Dedifferentiated amniotic fluid mesenchymal stem cell (primary cell): ENCODE measurements around the gene LAMA1.

Source experiments
- DNase-seq: peaks from one replicate; pipeline ENCODE4 v3.0.0-alpha.2; 2016; ENCODE audit errors: extremely low spot score

Gene LAMA1

GRCh38 chr18:7056026-7056425 is 61.6 kb downstream of the LAMA1 start:
- no peak for DNase-seq

- DNase-seq, result no peak
Observed at GRCh38 chr18:7049951-7050350, 67.6 kb downstream of the LAMA1 start.

GRCh38 chr18:7048081-7048480 is 69.5 kb downstream of the LAMA1 start:
- no peak for DNase-seq

GRCh38 chr18:7047336-7047735 is 70.3 kb downstream of the LAMA1 start:
- DNase-seq, result no peak

- DNase-seq, result peak; percentile 98
Observed at GRCh38 chr18:7038330-7038851, 79.2 kb downstream of the LAMA1 start.

- no peak for DNase-seq
Observed at GRCh38 chr18:7037470-7037869, 80.1 kb downstream of the LAMA1 start.

GRCh38 chr18:7035807-7036206 is 81.8 kb downstream of the LAMA1 start:
- no peak for DNase-seq

- DNase-seq, result no peak
Observed at GRCh38 chr18:7034924-7035323, 82.7 kb downstream of the LAMA1 start.

- DNase-seq, result no peak
Observed at GRCh38 chr18:7032537-7032936, 85.1 kb downstream of the LAMA1 start.

- no peak for DNase-seq
Observed at GRCh38 chr18:7028625-7029024, 89.0 kb downstream of the LAMA1 start.

- no peak for DNase-seq
Observed at GRCh38 chr18:7025194-7025593, 92.4 kb downstream of the LAMA1 start.

GRCh38 chr18:7023581-7023980 is 94.0 kb downstream of the LAMA1 start:
- no peak for DNase-seq

- no peak for DNase-seq
Observed at GRCh38 chr18:7023063-7023580, 94.5 kb downstream of the LAMA1 start.

GRCh38 chr18:7021994-7022840 is 95.4 kb downstream of the LAMA1 start:
- DNase-seq, result peak; percentile 16

GRCh38 chr18:7020995-7021777 is 96.4 kb downstream of the LAMA1 start:
- no peak for DNase-seq

GRCh38 chr18:7017013-7017412 is 100.6 kb downstream of the LAMA1 start:
- no peak for DNase-seq

- DNase-seq, result no peak
Observed at GRCh38 chr18:7011142-7011541, 106.5 kb downstream of the LAMA1 start.

GRCh38 chr18:7004009-7004408 is 113.6 kb downstream of the LAMA1 start:
- no peak for DNase-seq

- DNase-seq, result no peak
Observed at GRCh38 chr18:7002107-7002506, 115.5 kb downstream of the LAMA1 start.

GRCh38 chr18:7000484-7001096 is 117.0 kb downstream of the LAMA1 start:
- peak; percentile 20 for DNase-seq

- DNase-seq, result no peak
Observed at GRCh38 chr18:6997808-6998207, 119.8 kb downstream of the LAMA1 start.

- DNase-seq, result no peak
Observed at GRCh38 chr18:6994771-6995430, 122.7 kb downstream of the LAMA1 start.
